Natural killer cell treated with Interleukin-12 subunit alpha and Interleukin-12 subunit beta and Interleukin-15 and Interleukin-18, amount 100 ng/mL, for 72 hours (primary cell): ENCODE results near the gene HPCAL1. TPM values are rescaled to one million over a fixed set of nuclear protein-coding genes. Genes with fewer than 3 reads are reported as not detected.

Experiments
- ATAC-seq, 2 donors: fragments of 150-1000 bp; cut with Tn5 transposase in 1 of 2; sonication (Bioruptor Pico), chemical (Tn5 transposase) in 1 of 2; 2 replicates each; pipeline ENCODE4 v1.10.0; 2021
- DNase-seq: peaks from one replicate; pipeline ENCODE4 v3.0.0; 2022; ENCODE audit warnings: low spot score
- H3K27ac Mint-ChIP-seq, 2 donors: 1 replicate in 1 of 2; 2 replicates in 1 of 2; pipeline ENCODE4 v1.8.0; 2022; ENCODE audit warnings: mixed read lengths in 2 of 2, mild to moderate bottlenecking in 1 of 2, moderate library complexity in 1 of 2
- H3K27me3 Mint-ChIP-seq, 2 donors: 1 replicate in 1 of 2; 2 replicates in 1 of 2; pipeline ENCODE4 v1.8.0; 2022; ENCODE audit warnings: mixed read lengths in 2 of 2
- H3K36me3 Mint-ChIP-seq: one replicate; pipeline ENCODE4 v1.8.0; 2022; ENCODE audit warnings: mixed read lengths
- H3K4me1 Mint-ChIP-seq, 2 donors: 1 replicate in 1 of 2; 2 replicates in 1 of 2; pipeline ENCODE4 v1.8.0; 2022; ENCODE audit warnings: low read depth in 2 of 2, mixed read lengths in 2 of 2, mild to moderate bottlenecking in 1 of 2
- H3K4me3 Mint-ChIP-seq: one replicate; pipeline ENCODE4 v1.8.0; 2022; ENCODE audit warnings: mixed read lengths
- H3K9me3 Mint-ChIP-seq: 2 replicates; pipeline ENCODE4 v1.8.0; 2022; ENCODE audit warnings: mixed read lengths
- total RNA-seq, 2 donors: library from RNA; stranded (reverse); gene quantifications; one replicate each; pipeline ENCODE4 v1.2.3, GENCODE V29; 2022

HPCAL1 gene
- total RNA-seq, 2 donors from 2014 or later, result 13.8 to 19.0 TPM

- H3K36me3 Mint-ChIP-seq, result no peaks in the 10 kb centered on the region
- ATAC-seq (no peak), DNase-seq (no peak)
- H3K4me3 Mint-ChIP-seq, result no peak overlapping the region
- H3K27me3 Mint-ChIP-seq, result no peaks in the 10 kb centered on the region
- H3K4me1 Mint-ChIP-seq, result peaks cover 20 to 25% of the 10 kb centered on the region in 2 donors
- H3K9me3 Mint-ChIP-seq, result no peaks in the 10 kb centered on the region
- peak overlapping the region in 1 of 2 donors; percentile 13 for H3K27ac Mint-ChIP-seq
Observed at GRCh38 chr2:10341193-10341592, 38.5 kb downstream of the HPCAL1 start.

GRCh38 chr2:10342245-10342951 is 39.7 kb downstream of the HPCAL1 start:
- H3K36me3 Mint-ChIP-seq, result no peaks in the 10 kb centered on the region
- DNase-seq, result no peak
- no peak overlapping the region for H3K4me3 Mint-ChIP-seq
- ATAC-seq, result no peak
- no peaks in the 10 kb centered on the region for H3K9me3 Mint-ChIP-seq
- peaks cover 20 to 25% of the 10 kb centered on the region in 2 donors for H3K4me1 Mint-ChIP-seq
- no peaks in the 10 kb centered on the region for H3K27me3 Mint-ChIP-seq
- H3K27ac Mint-ChIP-seq, result no peak overlapping the region

GRCh38 chr2:10343191-10343590 is 40.5 kb downstream of the HPCAL1 start:
- no peak for DNase-seq
- H3K4me1 Mint-ChIP-seq, result peaks cover 20 to 23% of the 10 kb centered on the region in 2 donors
- no peaks in the 10 kb centered on the region for H3K9me3 Mint-ChIP-seq

GRCh38 chr2:10343658-10344057 is 41.0 kb downstream of the HPCAL1 start:
- H3K27ac Mint-ChIP-seq, result no peak overlapping the region
- H3K36me3 Mint-ChIP-seq, result no peaks in the 10 kb centered on the region
- peaks cover 20 to 23% of the 10 kb centered on the region in 2 donors for H3K4me1 Mint-ChIP-seq
- no peaks in the 10 kb centered on the region for H3K9me3 Mint-ChIP-seq
- H3K27me3 Mint-ChIP-seq, result no peaks in the 10 kb centered on the region
- ATAC-seq (no peak), DNase-seq (no peak)
- H3K4me3 Mint-ChIP-seq, result no peak overlapping the region

More at GRCh38 chr2:10343191-10343590, 40.5 kb downstream of the HPCAL1 start:
- Mint-ChIP-seq H3K27ac (no peak overlapping the region), H3K27me3 (no peaks in the 10 kb centered on the region), H3K36me3 (no peaks in the 10 kb centered on the region), H3K4me3 (no peak overlapping the region)
- ATAC-seq, result no peak

GRCh38 chr2:10344105-10345066 is 41.7 kb downstream of the HPCAL1 start:
- ATAC-seq (no peak), DNase-seq (no peak)
- Mint-ChIP-seq H3K36me3 (no peaks in the 10 kb centered on the region), H3K9me3 (no peaks in the 10 kb centered on the region), H3K4me1 (peaks cover 20 to 23% of the 10 kb centered on the region in 2 donors), H3K27ac (no peak overlapping the region), H3K27me3 (no peaks in the 10 kb centered on the region), H3K4me3 (no peak overlapping the region)

- DNase-seq (no peak), ATAC-seq (no peak)
- H3K9me3 Mint-ChIP-seq, result no peaks in the 10 kb centered on the region
- H3K27ac Mint-ChIP-seq, result no peak overlapping the region
- H3K4me3 Mint-ChIP-seq, result no peak overlapping the region
- no peaks in the 10 kb centered on the region for H3K36me3 Mint-ChIP-seq
- peaks cover 20 to 23% of the 10 kb centered on the region in 2 donors for H3K4me1 Mint-ChIP-seq
- H3K27me3 Mint-ChIP-seq, result no peaks in the 10 kb centered on the region
Observed at GRCh38 chr2:10345126-10345525, 42.4 kb downstream of the HPCAL1 start.

GRCh38 chr2:10345813-10346212 is 43.1 kb downstream of the HPCAL1 start:
- H3K36me3 Mint-ChIP-seq, result no peaks in the 10 kb centered on the region
- DNase-seq, result no peak
- H3K4me3 Mint-ChIP-seq, result no peak overlapping the region
- H3K27ac Mint-ChIP-seq, result no peak overlapping the region
- H3K27me3 Mint-ChIP-seq, result no peaks in the 10 kb centered on the region
- H3K9me3 Mint-ChIP-seq, result no peaks in the 10 kb centered on the region
- peaks cover 25 to 29% of the 10 kb centered on the region in 2 donors for H3K4me1 Mint-ChIP-seq
- no peak for ATAC-seq

GRCh38 chr2:10346929-10347561 is 44.3 kb downstream of the HPCAL1 start:
- ATAC-seq, result no peak

GRCh38 chr2:10347562-10347948 is 44.9 kb downstream of the HPCAL1 start:
- no peaks in the 10 kb centered on the region for H3K36me3 Mint-ChIP-seq
- ATAC-seq (no peak), DNase-seq (no peak)
- no peak overlapping the region for H3K4me3 Mint-ChIP-seq
- no peaks in the 10 kb centered on the region for H3K9me3 Mint-ChIP-seq
- H3K4me1 Mint-ChIP-seq, result peaks cover 37 to 41% of the 10 kb centered on the region in 2 donors
- no peaks in the 10 kb centered on the region for H3K27me3 Mint-ChIP-seq
- H3K27ac Mint-ChIP-seq, result no peak overlapping the region

More at GRCh38 chr2:10346929-10347561, 44.3 kb downstream of the HPCAL1 start:
- Mint-ChIP-seq H3K27me3 (no peaks in the 10 kb centered on the region), H3K36me3 (no peaks in the 10 kb centered on the region), H3K4me1 (peaks cover 31 to 36% of the 10 kb centered on the region in 2 donors), H3K27ac (no peak overlapping the region), H3K9me3 (no peaks in the 10 kb centered on the region), H3K4me3 (no peak overlapping the region)
- DNase-seq, result no peak

- ATAC-seq (no peak), DNase-seq (no peak)
- Mint-ChIP-seq H3K27ac (no peak overlapping the region), H3K27me3 (no peaks in the 10 kb centered on the region), H3K4me1 (peaks cover 30 to 36% of the 10 kb centered on the region in 2 donors), H3K36me3 (no peaks in the 10 kb centered on the region), H3K9me3 (no peaks in the 10 kb centered on the region), H3K4me3 (no peak overlapping the region)
Observed at GRCh38 chr2:10348891-10349290, 46.2 kb downstream of the HPCAL1 start.

- peaks cover 23 to 33% of the 10 kb centered on the region in 2 donors for H3K4me1 Mint-ChIP-seq
- peak overlapping the region in 1 of 2 donors; percentile 65 for H3K27ac Mint-ChIP-seq
- DNase-seq (no peak), ATAC-seq (peak in 1 of 2 donors; percentile 77)
- no peaks in the 10 kb centered on the region for H3K27me3 Mint-ChIP-seq
- no peaks in the 10 kb centered on the region for H3K9me3 Mint-ChIP-seq
- H3K4me3 Mint-ChIP-seq, result no peak overlapping the region
- no peaks in the 10 kb centered on the region for H3K36me3 Mint-ChIP-seq
Observed at GRCh38 chr2:10350761-10351160, 48.1 kb downstream of the HPCAL1 start.

GRCh38 chr2:10352361-10352760 is 49.7 kb downstream of the HPCAL1 start:
- ATAC-seq (no peak), DNase-seq (no peak)
- Mint-ChIP-seq H3K4me1 (peaks cover 20 to 40% of the 10 kb centered on the region in 2 donors), H3K9me3 (no peaks in the 10 kb centered on the region), H3K36me3 (no peaks in the 10 kb centered on the region), H3K27ac (peak overlapping the region in 1 of 2 donors; percentile 65), H3K4me3 (no peak overlapping the region), H3K27me3 (no peaks in the 10 kb centered on the region)

GRCh38 chr2:10352972-10353371 is 50.3 kb downstream of the HPCAL1 start:
- Mint-ChIP-seq H3K36me3 (no peaks in the 10 kb centered on the region), H3K27ac (no peak overlapping the region), H3K4me3 (no peak overlapping the region), H3K4me1 (peaks cover 20 to 39% of the 10 kb centered on the region in 2 donors), H3K9me3 (no peaks in the 10 kb centered on the region), H3K27me3 (no peaks in the 10 kb centered on the region)
- ATAC-seq (no peak), DNase-seq (no peak)
